Keratinocyte (primary cell): ENCODE measurements around the gene C1orf232. TPM values are rescaled to one million over a fixed set of nuclear protein-coding genes. Genes with fewer than 3 reads are reported as not detected.
A peak's percentile ranks its signal among the peaks of the same experiment; 100 is the strongest.

Source experiments
- DNase-seq: peaks from one replicate; pipeline ENCODE4 v3.0.0-alpha.2; 2011; ENCODE audit warnings: low read depth, missing footprints, low spot score
- FAIRE-seq: peaks from 2 replicates; lab custom pipeline; 2011; peaks lifted over from hg19 to GRCh38; lab: Jason Lieb, UNC
- H2AFZ ChIP-seq: 2 replicates; pipeline ENCODE4 v1.6.0; 2012; ENCODE audit warnings: low read length, control low read depth, inconsistent platforms; ENCODE audit not compliant: control insufficient read depth
- H3K27ac ChIP-seq: 2 replicates; pipeline ENCODE4 v1.5.1; 2011; ENCODE audit warnings: low read length; ENCODE audit not compliant: control insufficient read depth, insufficient read depth
- H3K27me3 ChIP-seq: 3 replicates; pipeline ENCODE4 v1.6.0; 2011; ENCODE audit warnings: low read length; ENCODE audit not compliant: control insufficient read depth, insufficient read depth; ENCODE audit errors: extremely low read depth
- H3K36me3 ChIP-seq, 2 experiments: 2 replicates in 1 of 2; 3 replicates in 1 of 2; pipeline ENCODE4 v1.5.1; 2011; ENCODE audit warnings: low read length in 2 of 2, mild to moderate bottlenecking in 1 of 2; ENCODE audit not compliant: control insufficient read depth in 2 of 2, insufficient read depth in 2 of 2; ENCODE audit errors: extremely low read depth in 1 of 2
- H3K4me1 ChIP-seq: 3 replicates; pipeline ENCODE4 v1.5.1; 2011; ENCODE audit warnings: low read length; ENCODE audit not compliant: control insufficient read depth, insufficient read depth; ENCODE audit errors: extremely low read depth
- H3K4me2 ChIP-seq: 3 replicates; pipeline ENCODE4 v1.6.0; 2011; ENCODE audit warnings: low read depth, low read length; ENCODE audit not compliant: control insufficient read depth, insufficient read depth; ENCODE audit errors: extremely low read depth
- H3K4me3 ChIP-seq, 3 experiments: fragments of 200-600 bp in 1 of 3; sonication (generic) in 1 of 3; 2 replicates in 2 of 3; 3 replicates in 1 of 3; pipeline ENCODE4 v1.5.1; 2011 to 2016; ENCODE audit warnings: low read length in 3 of 3, mild to moderate bottlenecking in 3 of 3, control low read depth in 2 of 3, inconsistent platforms in 1 of 3, low read depth in 1 of 3, mixed read lengths in 1 of 3, mixed run types in 1 of 3, moderate library complexity in 1 of 3; ENCODE audit not compliant: control insufficient read depth in 2 of 3, insufficient read depth in 2 of 3; ENCODE audit errors: extremely low read depth in 1 of 3
- H3K79me2 ChIP-seq: 2 replicates; pipeline ENCODE4 v1.6.0; 2012; ENCODE audit warnings: low read length; ENCODE audit not compliant: control insufficient read depth, insufficient read depth
- H3K9ac ChIP-seq: 3 replicates; pipeline ENCODE4 v1.6.0; 2011; ENCODE audit warnings: low read length; ENCODE audit not compliant: control insufficient read depth, insufficient read depth; ENCODE audit errors: extremely low read depth
- H3K9me1 ChIP-seq: 3 replicates; pipeline ENCODE4 v1.6.0; 2011; ENCODE audit warnings: low read length; ENCODE audit not compliant: control insufficient read depth, insufficient read depth; ENCODE audit errors: extremely low read depth
- H3K9me3 ChIP-seq: 2 replicates; pipeline ENCODE4 v1.5.1; 2012; ENCODE audit warnings: low read depth, low read length; ENCODE audit not compliant: control insufficient read depth
- H4K20me1 ChIP-seq: 3 replicates; pipeline ENCODE4 v1.6.0; 2011; ENCODE audit warnings: low read length; ENCODE audit not compliant: control insufficient read depth, insufficient read depth; ENCODE audit errors: extremely low read depth
- CTCF ChIP-seq, 3 experiments: IDR thresholded peaks in 1 of 3; conservative IDR thresholded peaks in 1 of 3; optimal IDR thresholded peaks in 1 of 3; 2 replicates in 2 of 3; 3 replicates in 1 of 3; pipeline versions ENCODE3 to v1.5.1; 2011; ENCODE audit warnings: low read length in 3 of 3, mild to moderate bottlenecking in 3 of 3, moderate library complexity in 2 of 3, control low read depth in 1 of 3, inconsistent platforms in 1 of 3; ENCODE audit not compliant: insufficient read depth in 2 of 3; ENCODE audit errors: extremely low read depth in 1 of 3
- EZH2 ChIP-seq: IDR thresholded peaks from one replicate; pipeline ENCODE4 v1.6.1; 2012; ENCODE audit warnings: inconsistent platforms, mild to moderate bottlenecking, low read length, moderate library complexity
- dilution Hi-C: fragments of 300-500 bp; cut with MboI; formaldehyde crosslinking; loops from one replicate; pipeline ENCODE4 v1.7.0; 2020; ENCODE audit warnings: low sequenced_read_pairs; ENCODE audit not compliant: extremely low pct_ligation_motif_present
- polyA plus RNA-seq, 5 experiments: library from polyadenylated mRNA; depleted of rRNA in 3 of 5; stranded (reverse) in 3 of 5; stranded (forward) in 1 of 5; unstranded in 1 of 5; fragments of >200 nt; gene quantifications; 1 replicate in 1 of 5; 2 replicates in 3 of 5; 3 replicates in 1 of 5; pipeline versions ENCODE4 v1.2.1 to v1.2.3, GENCODE V29; 2011 to 2012; ENCODE audit warnings: missing spikeins in 2 of 5, low read depth in 1 of 5, low replicate concordance in 1 of 5

Gene C1orf232
- polyA plus RNA-seq, 1 donor (not counting 4 experiments of a cell fraction or from before 2014, with no cell fraction given): not detected

- dilution Hi-C loops: no loop called here
- peak in 2 of 3 experiments; percentile 10 to 61 for TF ChIP-seq CTCF (optimal IDR thresholded peaks at IDR 0.05 in 1 of 3, IDR thresholded peaks at IDR 0.05 in 1 of 3, conservative IDR thresholded peaks at IDR 0.05 in 1 of 3; ENCODE audit: extremely low read depth in 1 of 3, insufficient read depth in 2 of 3, low read length in 3 of 3)
- no peak for TF ChIP-seq EZH2
Observed at GRCh38 chr1:26161415-26162219, 7.1 kb downstream of the C1orf232 start.

GRCh38 chr1:26160527-26161414, 8.0 kb downstream of the C1orf232 start:
- Histone ChIP-seq H3K9me3 (no peaks in the 10 kb centered on the region), H3K9ac (no peak overlapping the region), H3K4me2 (no peak overlapping the region), H3K4me1 (peaks cover 20% of the 10 kb centered on the region), H3K9me1 (no peaks in the 10 kb centered on the region), H2AFZ (peak overlapping the region; percentile 56), H4K20me1 (no peaks in the 10 kb centered on the region), H3K36me3 (no peaks in the 10 kb centered on the region), H3K79me2 (no peaks in the 10 kb centered on the region), H3K27ac (no peak overlapping the region), H3K4me3 (no peak overlapping the region), H3K27me3 (peaks cover 13% of the 10 kb centered on the region)
- TF ChIP-seq CTCF (optimal IDR thresholded peaks at IDR 0.05 in 1 of 3, IDR thresholded peaks at IDR 0.05 in 1 of 3, conservative IDR thresholded peaks at IDR 0.05 in 1 of 3; ENCODE audit: extremely low read depth in 1 of 3, insufficient read depth in 2 of 3, low read length in 3 of 3) (no peak), EZH2 (no peak)
- dilution Hi-C loops: no loop called here
- no peak for DNase-seq
- no peak for FAIRE-seq

More at GRCh38 chr1:26161415-26162219, 7.1 kb downstream of the C1orf232 start:
- H2AFZ ChIP-seq: peak overlapping the region; percentile 56
- no peaks in the 10 kb centered on the region for H3K9me3 ChIP-seq
- no peaks in the 10 kb centered on the region for H4K20me1 ChIP-seq
- FAIRE-seq: no peak
- peaks cover 18% of the 10 kb centered on the region for H3K4me1 ChIP-seq
- no peak for DNase-seq
- H3K4me3 ChIP-seq: peak overlapping the region; percentile 7 to 62 (median 42)
- H3K27me3 ChIP-seq: peaks cover 13% of the 10 kb centered on the region
- no peaks in the 10 kb centered on the region for H3K9me1 ChIP-seq
- H3K79me2 ChIP-seq: no peaks in the 10 kb centered on the region
- peak overlapping the region; percentile 37 for H3K9ac ChIP-seq
- peak overlapping the region; percentile 82 for H3K4me2 ChIP-seq
- H3K36me3 ChIP-seq: no peaks in the 10 kb centered on the region
- H3K27ac ChIP-seq: no peak overlapping the region
